Progenitor cell of endocrine pancreas (in vitro differentiated cells): ENCODE measurements around the gene CFAP221. TPM values are rescaled to one million over a fixed set of nuclear protein-coding genes. Genes with fewer than 3 reads are reported as not detected.

Source experiments
- DNase-seq: peaks from one replicate; pipeline ENCODE4 v3.0.0; 2021; ENCODE audit warnings: low spot score; ENCODE audit not compliant: unreplicated experiment
- H3K27ac Mint-ChIP-seq: 2 replicates; pipeline ENCODE4 v1.8.0; 2021; ENCODE audit warnings: mild to moderate bottlenecking, moderate library complexity, mixed read lengths
- H3K27me3 Mint-ChIP-seq: 2 replicates; pipeline ENCODE4 v1.8.0; 2021; ENCODE audit warnings: mixed read lengths
- H3K36me3 Mint-ChIP-seq: 2 replicates; pipeline ENCODE4 v1.8.0; 2022; ENCODE audit warnings: mixed read lengths; ENCODE audit not compliant: insufficient read depth
- H3K4me1 Mint-ChIP-seq: 2 replicates; pipeline ENCODE4 v1.8.0; 2021; ENCODE audit warnings: low read depth, mixed read lengths
- H3K4me3 Mint-ChIP-seq: 2 replicates; pipeline ENCODE4 v1.8.0; 2021; ENCODE audit warnings: low read depth, mild to moderate bottlenecking, moderate library complexity, mixed read lengths
- H3K9me3 Mint-ChIP-seq: 2 replicates; pipeline ENCODE4 v1.8.0; 2021; ENCODE audit warnings: low read depth, mixed read lengths
- CTCF ChIP-seq: fragments of 200-600 bp; sonication (generic); IDR thresholded peaks from one replicate; pipeline ENCODE4 v1.5.0; 2021; ENCODE audit warnings: antibody characterized with exemption, mild to moderate bottlenecking; ENCODE audit not compliant: unreplicated experiment
- total RNA-seq: library from RNA; stranded (reverse); gene quantifications from 2 replicates; pipeline ENCODE4 v1.2.1, GENCODE V29; 2021

CFAP221 gene
- total RNA-seq, 1 donor from 2014 or later, result 33.0 TPM

DNA sequence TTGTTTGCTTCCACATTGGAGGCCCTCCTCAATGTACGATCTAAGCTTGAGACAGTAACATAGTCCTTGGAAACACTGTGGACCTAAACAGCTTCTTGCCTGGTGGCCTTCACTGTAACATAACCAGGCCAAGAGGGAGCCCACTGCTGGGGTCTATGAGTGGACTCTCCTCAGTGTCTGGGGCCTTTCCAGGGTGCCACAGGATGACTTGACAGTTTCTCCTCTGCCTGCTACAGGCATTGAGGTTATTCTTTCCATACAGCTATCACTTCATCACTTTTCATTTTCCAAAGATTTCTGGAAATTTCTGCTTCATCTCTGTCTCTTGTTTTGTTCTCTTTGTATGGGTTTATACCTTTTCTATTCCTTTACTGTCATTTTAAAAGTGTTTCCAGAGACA is 31.3 kb upstream of the CFAP221 start:
- Mint-ChIP-seq H3K27ac (no peak overlapping the region), H3K9me3 (peaks cover 4% of the 10 kb centered on the region), H3K4me1 (peaks cover 3% of the 10 kb centered on the region), H3K4me3 (no peak overlapping the region), H3K36me3 (peaks cover 21% of the 10 kb centered on the region), H3K27me3 (peaks cover 2% of the 10 kb centered on the region)
- no peak for TF ChIP-seq CTCF
- no peak for DNase-seq

DNA sequence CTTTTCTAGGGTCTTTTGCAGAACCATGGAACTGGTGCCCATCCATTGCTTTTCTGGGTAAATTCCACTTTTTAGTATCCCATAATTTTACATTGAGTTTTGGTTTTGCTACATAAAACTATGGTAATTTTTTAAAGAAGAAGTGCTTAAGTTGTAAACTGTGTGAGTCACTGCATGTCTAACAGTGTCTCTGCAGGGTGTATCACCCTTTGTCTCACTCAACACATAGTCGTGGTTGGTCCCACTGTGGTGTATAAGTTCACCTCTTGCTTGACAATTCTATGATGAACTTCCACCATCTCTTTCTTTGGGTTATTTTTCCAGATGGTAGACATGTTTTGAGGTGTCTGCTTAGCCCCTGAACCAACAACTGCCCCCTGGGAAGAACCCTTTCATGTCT is 30.4 kb upstream of the CFAP221 start:
- peaks cover 3% of the 10 kb centered on the region for H3K4me1 Mint-ChIP-seq
- peaks cover 2% of the 10 kb centered on the region for H3K27me3 Mint-ChIP-seq
- H3K36me3 Mint-ChIP-seq, result peaks cover 26% of the 10 kb centered on the region
- H3K9me3 Mint-ChIP-seq, result peaks cover 4% of the 10 kb centered on the region
- no peak for TF ChIP-seq CTCF
- no peak overlapping the region for H3K4me3 Mint-ChIP-seq
- DNase-seq, result no peak
- H3K27ac Mint-ChIP-seq, result no peak overlapping the region

GRCh38 chr2:119516121-119516520 is 28.1 kb upstream of the CFAP221 start:
- peaks cover 11% of the 10 kb centered on the region for H3K27me3 Mint-ChIP-seq
- H3K4me1 Mint-ChIP-seq, result peaks cover 3% of the 10 kb centered on the region
- H3K4me3 Mint-ChIP-seq, result no peak overlapping the region
- TF ChIP-seq CTCF, result no peak
- H3K36me3 Mint-ChIP-seq, result peaks cover 28% of the 10 kb centered on the region
- DNase-seq, result no peak
- H3K9me3 Mint-ChIP-seq, result peaks cover 4% of the 10 kb centered on the region
- H3K27ac Mint-ChIP-seq, result no peak overlapping the region

GRCh38 chr2:119517433-119517832 is 26.8 kb upstream of the CFAP221 start:
- Mint-ChIP-seq H3K9me3 (peaks cover 4% of the 10 kb centered on the region), H3K27me3 (peaks cover 24% of the 10 kb centered on the region), H3K4me1 (peaks cover 3% of the 10 kb centered on the region), H3K27ac (no peak overlapping the region), H3K36me3 (peaks cover 28% of the 10 kb centered on the region), H3K4me3 (no peak overlapping the region)
- TF ChIP-seq CTCF, result peak; percentile 68
- no peak for DNase-seq

DNA sequence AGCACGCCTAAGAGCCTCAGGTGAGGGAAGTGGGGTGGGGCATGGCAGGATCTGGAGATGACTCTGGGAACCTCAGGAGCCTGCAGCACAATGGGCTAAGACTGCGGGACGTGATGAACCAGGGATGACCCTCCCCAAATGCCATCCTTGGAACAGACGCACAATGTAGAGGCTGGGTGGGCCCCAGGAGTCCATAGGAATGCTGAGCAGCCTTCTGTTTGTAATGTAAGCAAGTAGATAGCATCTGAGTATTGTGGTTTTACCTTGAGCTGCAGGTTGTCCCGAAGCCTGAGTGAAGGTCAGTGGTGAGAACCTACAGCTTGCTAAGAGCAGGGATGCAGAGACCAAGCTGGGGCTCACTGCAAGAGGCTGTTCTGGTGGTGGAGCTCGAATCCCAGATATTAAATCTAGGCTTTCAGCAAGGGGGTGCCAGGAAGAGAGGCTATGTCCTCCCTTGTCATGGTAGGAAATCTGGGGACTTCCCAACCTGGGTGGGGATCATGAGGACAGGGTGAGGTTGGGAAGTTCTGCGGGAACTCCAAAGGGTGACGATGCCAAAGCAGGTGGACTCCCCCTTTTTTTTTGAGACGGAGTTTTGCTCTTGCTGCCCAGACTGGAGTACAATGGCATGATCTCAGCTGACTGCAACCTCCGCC is 25.7 kb upstream of the CFAP221 start:
- peaks cover 28% of the 10 kb centered on the region for H3K36me3 Mint-ChIP-seq
- no peak for TF ChIP-seq CTCF
- peaks cover 4% of the 10 kb centered on the region for H3K9me3 Mint-ChIP-seq
- no peak for DNase-seq
- peaks cover 9% of the 10 kb centered on the region for H3K4me1 Mint-ChIP-seq
- peaks cover 34% of the 10 kb centered on the region for H3K27me3 Mint-ChIP-seq
- H3K27ac Mint-ChIP-seq, result no peak overlapping the region
- H3K4me3 Mint-ChIP-seq, result no peak overlapping the region
